ENCODE data around the gene STOX1. TPM values are rescaled to one million over a fixed set of nuclear protein-coding genes. Genes with fewer than 3 reads are reported as not detected.
"Not testable (repeated sequence)": the region's sequence is repeated elsewhere in the genome, so short reads cannot be mapped to it uniquely, and the experiment has no call there.

Gene STOX1
- total and polyA plus RNA-seq, 2 of the 13 experiments (the other 11 are each of a cell fraction or from before 2014, with no cell fraction given) = 2.5 to 6.0 TPM

DNA sequence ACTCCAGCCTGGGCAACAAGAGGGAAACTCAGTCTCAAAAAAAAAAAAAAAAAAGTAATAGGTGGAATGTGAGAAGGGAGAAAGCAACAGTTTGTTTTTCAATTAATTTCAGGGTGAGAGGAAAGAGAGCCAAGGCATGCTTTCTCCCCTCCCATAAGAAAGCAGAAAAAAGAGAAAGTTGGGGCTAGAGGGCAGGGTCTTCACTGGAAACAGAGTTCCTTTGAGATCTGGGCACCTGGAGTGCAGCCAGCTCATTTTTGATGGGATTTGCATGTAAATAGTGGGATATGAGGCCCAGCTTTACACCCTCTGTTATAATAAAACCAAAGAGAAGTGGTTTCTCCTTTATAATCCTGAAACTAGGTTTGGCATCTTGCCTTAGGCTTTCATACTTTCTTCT, 13.8 kb upstream of the STOX1 start:
- Histone ChIP-seq H3K4me3 (replicated peaks in 1 of 3; ENCODE audit: insufficient read depth in 1 of 3, low read depth in 2 of 3, low read length in 3 of 3) (no peak overlapping the region), H3K36me3 (replicated peaks in 1 of 2; ENCODE audit: control insufficient read depth in 1 of 2, insufficient read depth in 2 of 2, low read length in 2 of 2) (no peaks in the 10 kb centered on the region), H2AFZ (ENCODE audit: low read length) (no peak overlapping the region), H3K27me3 (ENCODE audit: control insufficient read depth in 1 of 2, insufficient read depth in 2 of 2, low read length in 2 of 2) (no peaks in the 10 kb centered on the region; a peak in 1 of 5 replicates), H3K4me2 (ENCODE audit: low read depth, low read length) (no peak overlapping the region), H3K9me3 (ENCODE audit: low read length) (no peaks in the 10 kb centered on the region), H3K79me2 (ENCODE audit: insufficient read depth, low read length) (no peaks in the 10 kb centered on the region), H4K20me1 (ENCODE audit: insufficient read depth, low read length) (no peaks in the 10 kb centered on the region), H3K27ac (ENCODE audit: extremely low read length, insufficient read depth, low read length) (no peak overlapping the region), H3K9ac (ENCODE audit: insufficient read depth, low read depth, low read length) (no peak overlapping the region), H3K4me1 (ENCODE audit: insufficient read depth, low read length) (peaks cover 14% of the 10 kb centered on the region)
- FAIRE-seq = no peak
- CTCF ChIA-PET (ENCODE audit: low intra/inter-chr PET ratio, low total read pairs) = no interaction called here
- TF ChIP-seq, protein P1, sequence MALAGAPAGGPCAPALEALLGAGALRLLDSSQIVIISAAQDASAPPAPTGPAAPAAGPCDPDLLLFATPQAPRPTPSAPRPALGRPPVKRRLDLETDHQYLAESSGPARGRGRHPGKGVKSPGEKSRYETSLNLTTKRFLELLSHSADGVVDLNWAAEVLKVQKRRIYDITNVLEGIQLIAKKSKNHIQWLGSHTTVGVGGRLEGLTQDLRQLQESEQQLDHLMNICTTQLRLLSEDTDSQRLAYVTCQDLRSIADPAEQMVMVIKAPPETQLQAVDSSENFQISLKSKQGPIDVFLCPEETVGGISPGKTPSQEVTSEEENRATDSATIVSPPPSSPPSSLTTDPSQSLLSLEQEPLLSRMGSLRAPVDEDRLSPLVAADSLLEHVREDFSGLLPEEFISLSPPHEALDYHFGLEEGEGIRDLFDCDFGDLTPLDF (CRISPR knock-in tag; IDR thresholded peaks at IDR 0.05) = no peak
- intact Hi-C loops (cut with micrococcal nuclease; ENCODE audit: unreplicated experiment) (no loop called here), in situ Hi-C loops (cut with HindIII; ENCODE audit: extremely low pct_ligation_motif_present, low pct_unique_long_range_greater_than_20kb) (no loop called here)
- no TSS peak for BruUV-seq (replicated peaks)
- ATAC-seq = no peak
- no peak for DNase-seq (ENCODE audit: low spot score)
- POLR2A ChIA-PET = interaction anchor here (0.7 to 1.9 kb wide), 3 partner anchors 14 to 1357 kb away, joined by 3 to 10 read pairs (median 3); partner anchors contain the start of genes SAR1A and STOX1

DNA sequence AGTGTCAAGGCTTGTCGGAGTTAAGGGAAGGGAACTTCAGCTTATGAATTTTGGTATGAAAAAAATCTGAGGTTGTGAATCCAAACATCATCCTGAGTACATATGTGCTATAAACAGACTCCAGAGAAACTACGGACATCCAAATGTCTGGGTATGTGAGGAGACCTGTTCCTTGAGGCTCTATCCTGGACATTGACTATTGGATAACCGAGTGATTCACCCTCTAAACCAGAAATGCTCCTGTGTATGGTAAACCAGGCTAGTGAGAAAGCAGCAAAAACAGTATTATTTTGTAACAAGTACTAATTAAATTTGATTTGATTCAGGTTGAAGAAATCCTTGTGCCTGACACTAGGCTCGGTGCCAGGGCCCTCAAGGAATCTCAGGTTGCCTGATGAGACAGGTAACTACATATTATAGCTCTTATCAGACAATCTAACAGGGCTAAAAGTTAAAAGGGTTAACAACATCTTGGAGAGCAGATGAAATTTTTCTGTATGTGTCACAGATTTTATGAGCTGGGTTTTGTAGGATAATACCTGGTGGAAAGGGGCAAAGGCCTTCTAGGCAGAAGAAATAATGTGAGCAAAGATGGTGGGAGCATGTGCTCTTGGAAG, 10.4 kb upstream of the STOX1 start:
- Histone ChIP-seq H3K36me3 (replicated peaks in 1 of 2; ENCODE audit: control insufficient read depth in 1 of 2, insufficient read depth in 2 of 2, low read length in 2 of 2) (no peaks in the 10 kb centered on the region), H3K27me3 (ENCODE audit: control insufficient read depth in 1 of 2, insufficient read depth in 2 of 2, low read length in 2 of 2) (no peaks in the 10 kb centered on the region; a peak in 1 of 5 replicates), H3K4me2 (ENCODE audit: low read depth, low read length) (no peak overlapping the region), H3K4me3 (replicated peaks in 1 of 3; ENCODE audit: insufficient read depth in 1 of 3, low read depth in 2 of 3, low read length in 3 of 3) (no peak overlapping the region), H3K27ac (ENCODE audit: extremely low read length, insufficient read depth, low read length) (no peak overlapping the region), H3K79me2 (ENCODE audit: insufficient read depth, low read length) (no peaks in the 10 kb centered on the region), H4K20me1 (ENCODE audit: insufficient read depth, low read length) (no peaks in the 10 kb centered on the region), H3K4me1 (ENCODE audit: insufficient read depth, low read length) (peaks cover 11% of the 10 kb centered on the region), H3K9ac (ENCODE audit: insufficient read depth, low read depth, low read length) (no peak overlapping the region), H3K9me3 (ENCODE audit: low read length) (no peaks in the 10 kb centered on the region), H2AFZ (ENCODE audit: low read length) (no peak overlapping the region)
- no peak for ATAC-seq
- intact Hi-C loops (cut with micrococcal nuclease; ENCODE audit: unreplicated experiment) = no loop called here
- DNase-seq (ENCODE audit: low spot score) = no peak
- BruUV-seq (replicated peaks) = no TSS peak
- FAIRE-seq = no peak
- WGBS (ENCODE audit: low lambda C conversion rate) = 40% methylated on average over 4 of the region's 4 CpGs
- TF ChIP-seq CREM (IDR thresholded peaks at IDR 0.05) (no peak), CREM (CRISPR knock-in tag; IDR thresholded peaks at IDR 0.05) (no peak), NR2F6 (IDR thresholded peaks at IDR 0.05) (no peak), NR2F6 (CRISPR knock-in tag; IDR thresholded peaks at IDR 0.05) (no peak), GABPB1 (CRISPR knock-in tag; IDR thresholded peaks at IDR 0.05) (no peak), KMT2B (CRISPR knock-in tag; IDR thresholded peaks at IDR 0.05) (no peak)
- in situ Hi-C loops (cut with HindIII; ENCODE audit: extremely low pct_ligation_motif_present, low pct_unique_long_range_greater_than_20kb) = no loop called here
- ChIA-PET POLR2A (interaction anchor here (1.1 kb wide), 1 partner anchor 18 kb away, joined by 4 read pairs; no protein-coding TSS in a partner anchor), CTCF (ENCODE audit: low intra/inter-chr PET ratio, low total read pairs) (no interaction called here)

DNA sequence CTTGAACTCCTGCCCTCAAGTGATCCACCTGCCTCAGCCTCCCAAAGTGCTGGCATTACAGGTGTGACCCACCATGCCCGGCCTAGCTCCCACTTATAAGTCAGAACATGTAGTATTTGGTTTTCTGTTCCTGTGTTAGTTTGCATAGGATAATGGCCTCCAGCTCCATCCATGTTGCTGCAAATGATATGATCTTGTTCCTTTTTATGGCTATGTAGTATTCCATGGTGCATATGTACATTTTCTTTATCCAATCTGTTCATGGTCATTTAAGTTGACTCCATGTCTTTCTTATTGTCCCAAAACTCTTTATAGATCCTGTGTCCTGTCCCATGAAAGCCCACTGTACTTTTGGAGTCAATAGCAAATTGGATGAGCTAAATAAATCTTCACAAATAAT, 7.0 kb upstream of the STOX1 start:
- H3K27ac ChIP-seq (ENCODE audit: extremely low read length, insufficient read depth, low read length); H3K9ac ChIP-seq (ENCODE audit: insufficient read depth, low read depth, low read length); H4K20me1 ChIP-seq (ENCODE audit: insufficient read depth, low read length); H3K27me3 ChIP-seq (ENCODE audit: control insufficient read depth in 1 of 2, insufficient read depth in 2 of 2, low read length in 2 of 2); H3K79me2 ChIP-seq (ENCODE audit: insufficient read depth, low read length); FAIRE-seq; H3K36me3 ChIP-seq (replicated peaks in 1 of 2; ENCODE audit: control insufficient read depth in 1 of 2, insufficient read depth in 2 of 2, low read length in 2 of 2); in situ Hi-C loops (cut with HindIII; ENCODE audit: extremely low pct_ligation_motif_present, low pct_unique_long_range_greater_than_20kb); H3K4me1 ChIP-seq (ENCODE audit: insufficient read depth, low read length); H3K4me2 ChIP-seq (ENCODE audit: low read depth, low read length); H2AFZ ChIP-seq (ENCODE audit: low read length); DNase-seq (ENCODE audit: low spot score); H3K4me3 ChIP-seq (replicated peaks in 1 of 3; ENCODE audit: insufficient read depth in 1 of 3, low read depth in 2 of 3, low read length in 3 of 3); BruUV-seq (replicated peaks); intact Hi-C loops (cut with micrococcal nuclease; ENCODE audit: unreplicated experiment); H3K9me3 ChIP-seq (ENCODE audit: low read length); CTCF ChIA-PET (ENCODE audit: low intra/inter-chr PET ratio, low total read pairs); ATAC-seq: not testable (repeated sequence)
- 38% methylated on average over 1 of the region's 1 CpG for WGBS (ENCODE audit: low lambda C conversion rate)
- POLR2A ChIA-PET = interaction anchor here (1.3 kb wide), 1 partner anchor 80 kb away, joined by 3 read pairs; no protein-coding TSS in a partner anchor
